ENCODE measurements around the gene SCAPER.

The SCAPER gene

GRCh38 chr15:76333309-76333708 lies 571.8 kb downstream of the SCAPER start:
- Histone ChIP-seq H3K4me3 (replicated peaks; ENCODE audit: insufficient read depth, low read length) (no peak overlapping the region), H3K27ac (replicated peaks) (no peak overlapping the region), H3K27me3 (ENCODE audit: insufficient read depth, poor library complexity, severe bottlenecking) (no peaks in the 10 kb centered on the region)
- no peak for TF ChIP-seq GABPA (IDR thresholded peaks at IDR 0.05; ENCODE audit: low read depth)
- no peak for TF ChIP-seq CTCF (IDR thresholded peaks at IDR 0.05; ENCODE audit: insufficient read depth, low read length)
- no peak for TF ChIP-seq REST (IDR thresholded peaks at IDR 0.05; ENCODE audit: insufficient replicate concordance, low read depth)
- TF ChIP-seq POLR2AphosphoS5 (IDR thresholded peaks at IDR 0.05; ENCODE audit: low read depth): no peak
- TF ChIP-seq SPI1 (IDR thresholded peaks at IDR 0.05; ENCODE audit: borderline replicate concordance, low read depth): no peak
- no peak for DNase-seq (ENCODE audit: low read depth in 1 of 2, low spot score in 1 of 2)

- Histone ChIP-seq H3K27me3 (ENCODE audit: insufficient read depth, poor library complexity, severe bottlenecking) (no peaks in the 10 kb centered on the region), H3K27ac (replicated peaks) (no peak overlapping the region), H3K4me3 (replicated peaks; ENCODE audit: insufficient read depth, low read length) (no peak overlapping the region)
- no peak for DNase-seq (ENCODE audit: low read depth in 1 of 2, low spot score in 1 of 2)
- TF ChIP-seq SPI1 (IDR thresholded peaks at IDR 0.05; ENCODE audit: borderline replicate concordance, low read depth): no peak
- TF ChIP-seq GABPA (IDR thresholded peaks at IDR 0.05; ENCODE audit: low read depth): no peak
- no peak for TF ChIP-seq POLR2AphosphoS5 (IDR thresholded peaks at IDR 0.05; ENCODE audit: low read depth)
- TF ChIP-seq REST (IDR thresholded peaks at IDR 0.05; ENCODE audit: insufficient replicate concordance, low read depth): no peak
- TF ChIP-seq CTCF (IDR thresholded peaks at IDR 0.05; ENCODE audit: insufficient read depth, low read length): no peak
Observed at GRCh38 chr15:76332796-76333195, 572.3 kb downstream of the SCAPER start.

- TF ChIP-seq POLR2AphosphoS5 (IDR thresholded peaks at IDR 0.05; ENCODE audit: low read depth) (no peak), REST (IDR thresholded peaks at IDR 0.05; ENCODE audit: insufficient replicate concordance, low read depth) (no peak), SPI1 (IDR thresholded peaks at IDR 0.05; ENCODE audit: borderline replicate concordance, low read depth) (no peak), CTCF (IDR thresholded peaks at IDR 0.05; ENCODE audit: insufficient read depth, low read length) (no peak), GABPA (IDR thresholded peaks at IDR 0.05; ENCODE audit: low read depth) (no peak)
- H3K4me3 ChIP-seq (replicated peaks; ENCODE audit: insufficient read depth, low read length): no peak overlapping the region
- DNase-seq (ENCODE audit: low read depth in 1 of 2, low spot score in 1 of 2): peak in 1 of 2 experiments; percentile 52
- no peaks in the 10 kb centered on the region for H3K27me3 ChIP-seq (ENCODE audit: insufficient read depth, poor library complexity, severe bottlenecking)
- H3K27ac ChIP-seq (replicated peaks): no peak overlapping the region
Observed at GRCh38 chr15:76330080-76330680, 575.0 kb downstream of the SCAPER start.

All from HL-60 (cell line).